IMR-90 (cell line): ENCODE measurements around the gene JADE2. TPM values are rescaled to one million over a fixed set of nuclear protein-coding genes. Genes with fewer than 3 reads are reported as not detected.
"Not testable (repeated sequence)": the region's sequence is repeated elsewhere in the genome, so short reads cannot be mapped to it uniquely, and the experiment has no call there.

ENCODE experiments used
- ATAC-seq: fragments of 200-7000 bp; cut with Tn5 transposase; 2 replicates; pipeline ENCODE4 v1.9.1; 2020; ENCODE audit warnings: low read depth, mild to moderate bottlenecking, moderate library complexity
- BruUV-seq: library from RNA; stranded (reverse); fragments of 400-500 nt; replicated peaks from 2 replicates; lab custom pipeline; 2021; lab: Mats Ljungman, UMichigan
- CTCF ChIA-PET: fragments of 300-600 bp; formaldehyde crosslinking; extraction: SDS; loops from one replicate; lab custom pipeline; 2021; ENCODE audit warnings: antibody characterized with exemption; lab: Yijun Ruan, JAX
- POLR2A ChIA-PET: fragments of 300-600 bp; sonication (Branson Sonifier 250); formaldehyde crosslinking; loops from one replicate; lab custom pipeline; 2022; ENCODE audit warnings: antibody characterized with exemption; ENCODE audit not compliant: unreplicated experiment; lab: Charles Lee
- DNase-seq: peaks from one replicate; pipeline ENCODE4 v3.0.0; 2013
- H2AFZ ChIP-seq: replicated peaks from 2 replicates; pipeline ENCODE3; 2013; ENCODE audit warnings: low read length, mild to moderate bottlenecking; ENCODE audit not compliant: poor library complexity
- H2AK5ac ChIP-seq: 2 replicates; pipeline ENCODE4 v1.6.1; 2013; ENCODE audit warnings: low read depth, low read length, inconsistent platforms
- H2AK9ac ChIP-seq: replicated peaks from 2 replicates; pipeline ENCODE3; 2013; ENCODE audit warnings: mild to moderate bottlenecking, low read depth, low read length, moderate library complexity; ENCODE audit not compliant: poor library complexity
- H2BK120ac ChIP-seq: 2 replicates; pipeline ENCODE4 v1.6.1; 2013; ENCODE audit warnings: low read depth, low read length, inconsistent platforms
- H2BK15ac ChIP-seq: 3 replicates; pipeline ENCODE4 v1.6.1; 2013; ENCODE audit warnings: low read depth, low read length, inconsistent platforms
- H2BK20ac ChIP-seq: 2 replicates; pipeline ENCODE4 v1.6.1; 2013; ENCODE audit warnings: low read depth, mild to moderate bottlenecking, inconsistent platforms, low read length, moderate library complexity
- H2BK5ac ChIP-seq: 2 replicates; pipeline ENCODE4 v1.6.1; 2013; ENCODE audit warnings: mild to moderate bottlenecking, low read depth, low read length, inconsistent platforms; ENCODE audit not compliant: poor library complexity, severe bottlenecking
- H3K14ac ChIP-seq: replicated peaks from 2 replicates; pipeline ENCODE4 v1.6.1; 2013; ENCODE audit warnings: low read depth, low read length, inconsistent platforms
- H3K18ac ChIP-seq: 2 replicates; pipeline ENCODE4 v1.6.1; 2013; ENCODE audit warnings: low read depth, low read length, control low read depth
- H3K23ac ChIP-seq: 2 replicates; pipeline ENCODE4 v1.6.1; 2013; ENCODE audit warnings: low read depth, low read length, inconsistent platforms
- H3K27ac ChIP-seq: 2 replicates; pipeline ENCODE4 v1.5.1; 2013; ENCODE audit warnings: mild to moderate bottlenecking, control low read depth, low read length; ENCODE audit not compliant: insufficient read depth
- H3K27me3 ChIP-seq: 2 replicates; pipeline ENCODE4 v1.6.1; 2013; ENCODE audit warnings: low read length; ENCODE audit not compliant: control insufficient read depth, insufficient read depth
- H3K36me3 ChIP-seq: 2 replicates; pipeline ENCODE4 v1.6.1; 2013; ENCODE audit warnings: low read length, mixed read lengths; ENCODE audit not compliant: control insufficient read depth, insufficient read depth
- H3K4ac ChIP-seq: 2 replicates; pipeline ENCODE4 v1.6.1; 2013; ENCODE audit warnings: low read depth, low read length, inconsistent platforms
- H3K4me1 ChIP-seq: 2 replicates; pipeline ENCODE4 v1.6.1; 2013; ENCODE audit warnings: low read length, mixed read lengths; ENCODE audit not compliant: control insufficient read depth, insufficient read depth
- H3K4me2 ChIP-seq: 2 replicates; pipeline ENCODE4 v1.6.1; 2013; ENCODE audit warnings: low read depth, mild to moderate bottlenecking, control low read depth, low read length, moderate library complexity
- H3K4me3 ChIP-seq: 2 replicates; pipeline ENCODE4 v1.5.1; 2013; ENCODE audit warnings: low read depth, mild to moderate bottlenecking, control low read depth, low read length, moderate library complexity; ENCODE audit not compliant: insufficient read depth
- H3K56ac ChIP-seq: 2 replicates; pipeline ENCODE4 v1.6.1; 2013; ENCODE audit warnings: low read length, inconsistent platforms; ENCODE audit not compliant: insufficient read depth; ENCODE audit errors: extremely low read depth
- H3K79me1 ChIP-seq, 2 experiments: 2 replicates each; pipeline ENCODE4 v1.6.1; 2013; ENCODE audit warnings: low read length in 2 of 2, inconsistent platforms in 1 of 2, low read depth in 1 of 2
- H3K9ac ChIP-seq: 2 replicates; pipeline ENCODE4 v1.6.1; 2013; ENCODE audit warnings: low read depth, low read length, control low read depth
- H3K9me1 ChIP-seq: 2 replicates; pipeline ENCODE4 v1.6.1; 2013; ENCODE audit warnings: low read length, inconsistent platforms; ENCODE audit not compliant: insufficient read depth
- H3K9me3 ChIP-seq: 2 replicates; pipeline ENCODE4 v1.6.1; 2013; ENCODE audit warnings: low read length; ENCODE audit not compliant: control insufficient read depth, insufficient read depth
- H4K20me1 ChIP-seq: 2 replicates; pipeline ENCODE4 v1.6.1; 2013; ENCODE audit warnings: low read length, inconsistent platforms; ENCODE audit not compliant: insufficient read depth
- H4K5ac ChIP-seq: 2 replicates; pipeline ENCODE4 v1.6.1; 2013; ENCODE audit warnings: mild to moderate bottlenecking, low read depth, low read length, control low read depth
- H4K8ac ChIP-seq, 2 experiments: 2 replicates each; pipeline ENCODE4 v1.6.1; 2013; ENCODE audit warnings: low read depth in 2 of 2, low read length in 2 of 2, control low read depth in 1 of 2, inconsistent platforms in 1 of 2
- H4K91ac ChIP-seq: 2 replicates; pipeline ENCODE4 v1.6.1; 2013; ENCODE audit warnings: low read depth, low read length, inconsistent platforms; ENCODE audit not compliant: insufficient read depth
- WGBS, 2 experiments: methylation state at CpG; one replicate each; pipeline versions ENCODE4 v1.1.5 to v1.1.7; 2013; ENCODE audit warnings: missing lambda C conversion rate in 2 of 2; ENCODE audit not compliant: insufficient read length in 1 of 2; ENCODE audit errors: extremely low coverage in 2 of 2; 5-methylcytosine and 5-hydroxymethylcytosine counted together
- dilution Hi-C: fragments of 300-500 bp; cut with HindIII; formaldehyde crosslinking; loops from one replicate; pipeline ENCODE4 v1.14.3; 2018; ENCODE audit warnings: low sequenced_read_pairs; ENCODE audit not compliant: unreplicated experiment
- in situ Hi-C: fragments of 300-500 bp; cut with MboI; formaldehyde crosslinking; loops from 3 replicates; pipeline ENCODE4 v1.14.3; 2019; ENCODE audit warnings: low sequenced_read_pairs, inconsistent platforms, mixed read lengths
- intact Hi-C: fragments of 100-400 bp; cut with micrococcal nuclease; formaldehyde crosslinking; loops from 2 replicates; pipeline ENCODE4 v1.10.0; 2022
- polyA plus RNA-seq, 3 experiments: library from polyadenylated mRNA; depleted of rRNA; stranded (reverse); fragments of >200 nt; gene quantifications; 2 replicates each; pipeline ENCODE4 v1.2.3, GENCODE V29; 2012; ENCODE audit warnings: low replicate concordance in 1 of 3
- total RNA-seq: library from RNA; depleted of rRNA; stranded (reverse); fragments of >200 nt; gene quantifications from 2 replicates; pipeline ENCODE4 v1.2.3, GENCODE V29; 2012

JADE2 gene
- total and polyA plus RNA-seq, 2 of the 4 experiments (the other 2 are of a cell fraction): 13.3 to 14.9 TPM

- CTCF ChIA-PET, H3K4me3 ChIP-seq, H3K27me3 ChIP-seq, POLR2A ChIA-PET, H2AFZ ChIP-seq, DNase-seq, in situ Hi-C loops, H3K9me3 ChIP-seq, H4K20me1 ChIP-seq, dilution Hi-C loops, BruUV-seq, H3K4me2 ChIP-seq: not testable (repeated sequence)
- H3K9me1 ChIP-seq: peaks cover 72% of the 10 kb centered on the region
- H4K5ac ChIP-seq: peak overlapping the region; percentile 90; the same call in 1 of the 2 replicates
- peak overlapping the region; percentile 97 for H2BK120ac ChIP-seq
- H3K4me1 ChIP-seq: peaks cover 70% of the 10 kb centered on the region
- peak overlapping the region; percentile 27; the same call in 1 of the 2 replicates for H3K9ac ChIP-seq
- peak overlapping the region; percentile 35; the same call in 1 of the 2 replicates for H3K56ac ChIP-seq
- peak overlapping the region; percentile 96 for H2BK5ac ChIP-seq
- peak overlapping the region; percentile 83 for H2AK5ac ChIP-seq
- H3K27ac ChIP-seq: peak overlapping the region; percentile 85
- H3K79me1 ChIP-seq: peaks cover 40 to 75% of the 10 kb centered on the region in 2 experiments
- 88% methylated on average over 3 of the region's 7 CpGs; no CpG with 5 or more reads in 1 of the 2 experiments for WGBS, 2 experiments
- peak overlapping the region; percentile 89 for H3K14ac ChIP-seq
- peak overlapping the region; percentile 88 for H2BK20ac ChIP-seq
- H4K8ac ChIP-seq: peak overlapping the region; percentile 16 to 87
- H3K4ac ChIP-seq: peak overlapping the region; percentile 96
- peaks cover 20% of the 10 kb centered on the region for H3K36me3 ChIP-seq
- H4K91ac ChIP-seq: peak overlapping the region; percentile 80
- H3K23ac ChIP-seq: peak overlapping the region; percentile 67
- ATAC-seq: peak; percentile 3
- intact Hi-C loops: loop anchor here (1.0 kb wide), 1 partner anchor 25 kb away; no protein-coding TSS in a partner anchor
- H2AK9ac ChIP-seq: peak overlapping the region; percentile 83
- H3K18ac ChIP-seq: peak overlapping the region; percentile 86
- peak overlapping the region; percentile 72; the same call in 1 of the 3 replicates for H2BK15ac ChIP-seq
Observed at GRCh38 chr5:134552716-134553115, 27.2 kb downstream of the JADE2 start.
